D721Med (cell line): Measurements from ENCODE around the gene SETDB1.
A peak's percentile ranks its signal among the peaks of the same experiment; 100 is the strongest.

ENCODE experiments used
- DNase-seq: peaks from one replicate; pipeline ENCODE4 v3.0.0; 2011; ENCODE audit warnings: low spot score; ENCODE audit not compliant: insufficient read length
- FAIRE-seq: peaks from 2 replicates; lab custom pipeline; 2011; peaks lifted over from hg19 to GRCh38; lab: Jason Lieb, UNC
- TF ChIP-seq, protein P1 (sequence below): IDR thresholded peaks from 2 replicates; pipeline ENCODE4 v1.5.1; 2012; ENCODE audit warnings: mild to moderate bottlenecking, control low read depth; ENCODE audit not compliant: insufficient read depth; ENCODE audit errors: missing control alignments

The SETDB1 gene

DNA sequence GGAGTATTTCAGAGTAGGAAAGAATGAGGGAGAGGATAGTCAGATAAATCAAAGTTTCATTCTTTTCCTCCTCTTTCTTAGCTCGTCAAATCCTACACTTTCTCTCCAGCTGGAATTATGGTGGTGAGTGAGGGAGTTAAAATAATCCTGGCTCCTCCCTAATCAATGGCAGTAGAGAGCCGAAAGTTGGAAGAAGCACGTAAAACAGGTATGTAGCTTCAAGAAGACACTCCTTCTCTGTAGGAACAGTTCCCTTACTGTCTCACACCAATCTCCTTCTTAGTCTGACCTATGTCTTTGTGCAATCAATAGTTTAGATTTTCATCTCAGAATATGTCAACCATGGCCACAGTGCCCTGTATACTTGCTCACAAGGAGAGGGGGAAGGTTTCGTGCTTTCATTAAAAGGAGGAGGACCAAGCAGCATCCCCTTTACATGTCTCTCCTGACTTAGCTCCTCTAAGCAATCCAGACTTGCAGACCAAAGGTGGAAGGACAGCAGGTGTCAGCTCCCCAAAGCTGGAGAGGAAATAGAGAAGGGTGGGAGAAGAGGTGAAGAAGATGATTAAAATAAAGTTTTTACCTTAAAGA is 79.7 kb downstream of the SETDB1 start:
- FAIRE-seq = no peak

DNA sequence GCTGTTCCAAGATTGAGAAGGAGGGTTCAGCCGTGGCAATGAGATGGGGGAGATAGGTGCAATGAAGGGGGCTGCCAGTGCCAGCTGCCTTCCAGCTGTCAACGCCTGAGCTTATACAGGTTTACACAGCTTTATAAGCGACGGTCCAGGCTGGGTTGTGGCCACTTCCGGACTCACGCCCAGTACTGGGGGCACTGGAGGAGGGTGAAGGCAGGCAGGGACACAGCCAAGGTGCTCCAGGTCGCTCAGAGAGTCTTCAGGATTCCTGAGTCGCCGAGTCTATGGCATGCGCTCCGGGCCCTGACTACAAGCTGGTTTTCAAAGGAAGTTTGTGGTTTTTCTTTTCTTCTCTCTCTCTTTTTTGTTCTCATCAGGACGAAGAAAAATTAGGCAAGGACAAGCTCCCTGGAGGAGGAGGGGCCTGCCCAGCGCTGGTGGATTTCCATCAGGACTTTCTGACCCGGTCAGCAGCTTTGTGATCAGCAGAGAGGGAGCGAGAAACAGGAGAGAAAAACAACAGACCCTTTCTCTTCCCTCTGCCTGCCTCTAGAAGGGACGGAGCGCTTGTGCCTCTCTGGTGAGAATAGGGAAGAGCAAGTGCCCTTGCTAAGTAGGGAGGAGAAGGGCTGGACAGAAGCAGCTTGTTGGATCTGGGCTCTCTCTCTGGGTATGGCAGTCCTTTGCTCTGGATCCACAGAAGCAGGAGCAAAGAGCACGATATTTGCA is 80.3 kb downstream of the SETDB1 start, which contains the start of gene MINDY1:
TSS of gene MINDY1 (minus strand) at position 576 of the 726 bp plus-strand sequence. CDS start 4,285 bp downstream, outside the sequence.
- DNase-seq (peak; percentile 42), FAIRE-seq (no peak)
- TF ChIP-seq, protein P1, sequence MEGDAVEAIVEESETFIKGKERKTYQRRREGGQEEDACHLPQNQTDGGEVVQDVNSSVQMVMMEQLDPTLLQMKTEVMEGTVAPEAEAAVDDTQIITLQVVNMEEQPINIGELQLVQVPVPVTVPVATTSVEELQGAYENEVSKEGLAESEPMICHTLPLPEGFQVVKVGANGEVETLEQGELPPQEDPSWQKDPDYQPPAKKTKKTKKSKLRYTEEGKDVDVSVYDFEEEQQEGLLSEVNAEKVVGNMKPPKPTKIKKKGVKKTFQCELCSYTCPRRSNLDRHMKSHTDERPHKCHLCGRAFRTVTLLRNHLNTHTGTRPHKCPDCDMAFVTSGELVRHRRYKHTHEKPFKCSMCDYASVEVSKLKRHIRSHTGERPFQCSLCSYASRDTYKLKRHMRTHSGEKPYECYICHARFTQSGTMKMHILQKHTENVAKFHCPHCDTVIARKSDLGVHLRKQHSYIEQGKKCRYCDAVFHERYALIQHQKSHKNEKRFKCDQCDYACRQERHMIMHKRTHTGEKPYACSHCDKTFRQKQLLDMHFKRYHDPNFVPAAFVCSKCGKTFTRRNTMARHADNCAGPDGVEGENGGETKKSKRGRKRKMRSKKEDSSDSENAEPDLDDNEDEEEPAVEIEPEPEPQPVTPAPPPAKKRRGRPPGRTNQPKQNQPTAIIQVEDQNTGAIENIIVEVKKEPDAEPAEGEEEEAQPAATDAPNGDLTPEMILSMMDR = peak; percentile 61

More for the DNA sequence above, 79.7 kb downstream of the SETDB1 start:
- no peak for DNase-seq
- TF ChIP-seq, protein P1 = no peak

DNA sequence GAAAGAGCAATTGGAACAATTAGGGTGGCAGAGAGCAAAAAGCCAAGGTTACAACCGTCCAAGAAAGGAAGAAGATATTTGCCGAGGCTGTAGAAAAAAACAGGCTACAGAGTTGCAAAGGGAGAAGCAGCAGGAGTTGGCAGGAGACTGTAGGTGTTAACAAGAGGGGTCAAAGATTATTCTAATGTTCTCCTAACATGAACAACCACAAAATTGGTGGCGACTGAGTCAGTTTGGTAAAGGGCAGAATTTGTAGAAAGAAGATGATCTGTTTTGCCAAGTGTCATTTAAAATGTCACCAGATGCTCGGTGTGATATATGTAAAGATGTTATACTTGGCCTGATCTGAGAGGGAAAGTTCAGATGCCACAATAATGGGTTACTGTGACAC is 81.7 kb downstream of the SETDB1 start:
- FAIRE-seq (peak; percentile 29), DNase-seq (no peak)
- TF ChIP-seq, protein P1 = no peak

DNA sequence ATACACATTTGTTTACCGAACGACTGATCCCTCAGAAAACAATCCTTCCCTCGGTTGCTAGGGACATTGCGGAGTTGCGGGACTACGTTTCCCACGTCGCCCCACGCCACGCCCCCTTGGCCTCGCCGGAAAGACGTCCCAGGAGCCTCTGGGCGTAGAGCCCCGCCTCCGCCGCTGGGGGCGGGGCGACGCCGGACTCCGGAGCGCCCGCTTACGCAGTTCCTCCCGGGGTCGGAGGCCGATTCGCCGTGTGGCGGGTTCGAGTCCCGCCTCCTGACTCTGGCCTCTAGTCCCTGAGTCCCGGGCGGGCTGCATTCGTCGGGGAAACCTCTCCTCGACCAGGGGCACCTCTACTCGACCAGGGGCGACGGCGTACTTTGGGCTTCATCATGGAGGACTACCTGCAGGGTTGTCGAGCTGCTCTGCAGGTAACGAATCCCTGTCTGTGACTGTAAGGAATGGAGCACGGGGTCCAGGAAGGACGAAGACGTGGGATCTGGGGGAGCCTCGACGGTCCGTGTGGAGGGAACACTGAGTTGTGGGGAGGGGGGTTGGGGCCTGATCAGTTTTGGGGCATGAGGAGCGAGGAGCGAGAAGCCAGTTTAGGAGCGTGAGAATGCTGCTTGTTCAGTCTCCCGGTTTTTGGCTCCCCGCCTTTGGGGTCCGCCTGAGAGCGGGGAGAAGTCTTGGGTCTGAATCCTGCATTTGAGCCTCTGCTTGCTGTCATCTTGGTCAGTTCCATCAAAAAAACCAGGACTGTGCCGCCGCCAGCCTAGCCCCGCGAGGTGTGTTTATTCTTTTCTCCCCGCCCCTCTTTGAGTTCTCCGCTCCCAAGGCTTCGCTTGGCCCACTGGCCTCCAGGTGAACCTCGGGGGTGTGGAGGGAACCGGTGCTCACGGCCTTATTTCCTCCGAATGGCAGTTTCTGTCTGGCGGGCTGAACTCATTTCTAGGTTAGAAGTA is 82.4 kb downstream of the SETDB1 start, which contains the start of gene PRUNE1:
TSS of gene PRUNE1 (plus strand) at position 206 of the 962 bp plus-strand sequence. CDS start at position 390, 184 bp downstream.
- DNase-seq (peak; percentile 100), FAIRE-seq (peak; percentile 69)
- TF ChIP-seq, protein P1 = no peak

DNA sequence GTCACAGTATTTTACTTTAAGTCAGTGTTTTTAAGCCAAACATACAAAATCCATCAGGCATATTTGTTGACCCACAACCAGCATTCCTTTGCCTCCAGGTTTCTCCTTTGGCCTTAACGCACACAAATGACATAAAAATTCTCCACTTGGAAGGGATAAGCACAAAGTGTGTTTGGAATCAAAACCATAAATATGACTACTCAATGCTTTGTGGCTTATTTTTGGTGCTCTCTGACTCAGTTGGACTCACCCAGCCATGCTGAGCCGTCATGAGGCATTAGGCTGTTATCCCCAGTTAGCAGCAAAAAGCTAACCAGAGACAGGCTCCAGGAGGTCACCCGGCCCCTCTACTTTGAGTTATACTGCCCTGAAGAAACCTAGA is 83.0 kb downstream of the SETDB1 start:
- TF ChIP-seq, protein P1 = no peak
- no peak for FAIRE-seq

DNA sequence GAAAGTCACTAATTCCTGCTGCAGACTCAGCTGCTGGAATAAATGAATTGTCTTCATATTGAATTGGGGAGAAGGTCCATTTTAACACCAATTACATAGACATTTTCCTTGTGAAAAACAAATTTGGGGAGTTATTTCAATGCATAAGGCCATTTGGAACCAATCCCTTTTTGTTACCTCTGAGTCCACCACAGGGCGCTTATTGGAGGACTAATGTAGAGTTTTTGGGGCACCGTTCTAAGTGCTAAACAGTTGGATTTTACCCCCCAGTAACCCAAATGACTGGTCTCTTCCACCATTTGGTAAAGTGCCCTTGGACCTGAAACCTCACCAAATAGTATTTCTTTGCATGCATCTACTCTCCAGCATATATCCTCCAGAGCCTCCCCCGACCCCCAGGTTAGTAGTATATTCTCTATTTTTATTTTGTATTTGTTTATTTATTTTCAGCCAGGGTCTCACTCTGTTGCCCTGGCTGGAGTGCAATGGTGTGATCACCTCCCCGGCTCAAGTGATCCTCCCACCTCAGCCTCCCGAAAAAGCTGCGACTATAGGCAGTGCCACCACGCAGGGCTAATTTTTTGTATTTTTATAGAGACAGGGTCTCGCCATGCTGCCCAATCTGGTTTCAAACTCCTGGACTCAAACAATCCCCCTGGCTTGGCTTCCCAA is 83.6 kb downstream of the SETDB1 start:
- FAIRE-seq (no peak), DNase-seq (no peak)
- TF ChIP-seq, protein P1 = no peak

More for the DNA sequence above, 83.0 kb downstream of the SETDB1 start:
- DNase-seq = no peak
